Mammary epithelial cell (primary cell): ENCODE data around the gene ATP13A3.

Source experiments
- CTCF ChIP-seq, 2 donors: IDR thresholded peaks in 1 of 2; conservative IDR thresholded peaks in 1 of 2; 2 replicates each; pipeline ENCODE4 v1.5.1; 2011 to 2012; ENCODE audit warnings: inconsistent platforms in 2 of 2, low read length in 2 of 2, mild to moderate bottlenecking in 2 of 2, control low read depth in 1 of 2, low read depth in 1 of 2; ENCODE audit not compliant: insufficient read depth in 1 of 2; ENCODE audit errors: extremely low read depth in 1 of 2
- EZH2 ChIP-seq: IDR thresholded peaks from 2 replicates; pipeline ENCODE4 v1.6.1; 2012; ENCODE audit warnings: low read length, inconsistent platforms, borderline replicate concordance

- TF ChIP-seq CTCF (conservative IDR thresholded peaks at IDR 0.05 in 1 of 2, IDR thresholded peaks at IDR 0.05 in 1 of 2; ENCODE audit: extremely low read depth in 1 of 2, insufficient read depth in 1 of 2, low read depth in 1 of 2, low read length in 2 of 2) (no peak), EZH2 (no peak)
These were observed 20.8 kb downstream of the ATP13A3 start for GRCh38 chr3:194465920-194466570.
